GM19351 (cell line): ENCODE measurements around the gene TYSND1.
"Not testable (repeated sequence)": the region's sequence is repeated elsewhere in the genome, so short reads cannot be mapped to it uniquely, and the experiment has no call there.

ENCODE experiments used
- ATAC-seq: cut with Tn5 transposase; IDR thresholded peaks from one replicate; pipeline ENCODE4 v1.9.1; 2021; ENCODE audit warnings: mild to moderate bottlenecking, moderate library complexity; ENCODE audit not compliant: unreplicated experiment

TYSND1 gene

GRCh38 chr10:70112071-70112470 is 34.4 kb downstream of the TYSND1 start:
- ATAC-seq = no peak

- ATAC-seq = no peak
These were observed 35.0 kb downstream of the TYSND1 start for GRCh38 chr10:70111496-70111895.

GRCh38 chr10:70109064-70109729 is 37.3 kb downstream of the TYSND1 start:
- no peak for ATAC-seq

- ATAC-seq = peak; percentile 65
These were observed 39.3 kb downstream of the TYSND1 start for GRCh38 chr10:70106958-70107791.

- no peak for ATAC-seq
These were observed 44.8 kb downstream of the TYSND1 start for GRCh38 chr10:70101668-70102067.

GRCh38 chr10:70101068-70101562 is 45.4 kb downstream of the TYSND1 start:
- not testable (repeated sequence) for ATAC-seq

GRCh38 chr10:70098271-70098670 is 48.2 kb downstream of the TYSND1 start:
- no peak for ATAC-seq

GRCh38 chr10:70097459-70097858 is 49.0 kb downstream of the TYSND1 start:
- no peak for ATAC-seq

- no peak for ATAC-seq
These were observed 49.6 kb downstream of the TYSND1 start for GRCh38 chr10:70096705-70097420.

- ATAC-seq = no peak
These were observed 50.3 kb downstream of the TYSND1 start for GRCh38 chr10:70096016-70096704.

GRCh38 chr10:70094250-70094649 is 52.2 kb downstream of the TYSND1 start:
- ATAC-seq = no peak

GRCh38 chr10:70093335-70093944 is 53.1 kb downstream of the TYSND1 start:
- ATAC-seq = no peak

GRCh38 chr10:70092389-70092718 is 54.1 kb downstream of the TYSND1 start:
- ATAC-seq = no peak

- no peak for ATAC-seq
These were observed 55.5 kb downstream of the TYSND1 start for GRCh38 chr10:70090951-70091350.

- no peak for ATAC-seq
These were observed 56.5 kb downstream of the TYSND1 start for GRCh38 chr10:70090013-70090412.

- ATAC-seq = no peak
These were observed 58.2 kb downstream of the TYSND1 start for GRCh38 chr10:70088308-70088698.
